Activated B cell treated with CpG ODN at 0.5 μM for 24 hours (primary cell): ENCODE data around the gene LRG1. TPM values are rescaled to one million over a fixed set of nuclear protein-coding genes. Genes with fewer than 3 reads are reported as not detected.

Experiments used
- ATAC-seq: fragments of 200-7000 bp; cut with Tn5 transposase; one replicate; pipeline ENCODE4 v1.10.0; 2021; ENCODE audit warnings: low read depth, mild to moderate bottlenecking, moderate library complexity
- CTCF ChIA-PET: fragments of 350-600 bp; sonication (Branson Sonifier 250); formaldehyde crosslinking; loops from one replicate; lab custom pipeline; 2021; ENCODE audit warnings: antibody characterized with exemption; lab: Charles Lee
- POLR2A ChIA-PET: fragments of 350-600 bp; sonication (Branson Sonifier 250); formaldehyde crosslinking; loops from one replicate; lab custom pipeline; 2021; ENCODE audit warnings: antibody characterized with exemption; lab: Charles Lee
- DNase-seq: peaks from one replicate; pipeline ENCODE4 v3.0.0; 2022
- H3K27ac Mint-ChIP-seq: one replicate; pipeline ENCODE4 v1.8.0; 2020; ENCODE audit warnings: mixed read lengths
- H3K27me3 Mint-ChIP-seq: one replicate; pipeline ENCODE4 v1.8.0; 2021; ENCODE audit warnings: mixed read lengths
- H3K36me3 Mint-ChIP-seq: one replicate; pipeline ENCODE4 v1.8.0; 2021; ENCODE audit warnings: low read depth, mixed read lengths
- H3K4me1 Mint-ChIP-seq: one replicate; pipeline ENCODE4 v1.8.0; 2021; ENCODE audit warnings: mixed read lengths
- H3K4me3 Mint-ChIP-seq: one replicate; pipeline ENCODE4 v1.8.0; 2020; ENCODE audit warnings: mild to moderate bottlenecking, mixed read lengths
- H3K9me3 Mint-ChIP-seq: one replicate; pipeline ENCODE4 v1.8.0; 2020; ENCODE audit warnings: mixed read lengths
- CTCF ChIP-seq: fragments of 200-600 bp; IDR thresholded peaks from one replicate; pipeline ENCODE4 v1.8.0; 2022; ENCODE audit warnings: antibody characterized with exemption, mild to moderate bottlenecking
- intact Hi-C: fragments of 100-400 bp; cut with micrococcal nuclease; formaldehyde crosslinking; loops from one replicate; pipeline ENCODE4 v1.15.1; 2024
- total RNA-seq: library from RNA; stranded (reverse); gene quantifications from 2 replicates; pipeline ENCODE4 v1.2.3, GENCODE V29; 2022

Gene LRG1
- total RNA-seq, 1 donor from 2014 or later: 2.0 TPM

GRCh38 chr19:4557971-4558941 is 18.4 kb upstream of the LRG1 start:
- CTCF ChIA-PET: interaction anchor here (0.6 to 2.0 kb wide), 2 partner anchors 78 to 104 kb away, joined by 3 to 10 read pairs; no protein-coding TSS in a partner anchor
- DNase-seq (peak; percentile 49), ATAC-seq (peak; percentile 34)
- Mint-ChIP-seq H3K4me3 (no peak overlapping the region), H3K4me1 (peaks cover 4% of the 10 kb centered on the region), H3K27me3 (no peaks in the 10 kb centered on the region), H3K9me3 (no peaks in the 10 kb centered on the region), H3K27ac (no peak overlapping the region), H3K36me3 (no peaks in the 10 kb centered on the region)
- POLR2A ChIA-PET: no interaction called here
- intact Hi-C loops: loop anchor here (1.0 to 5.0 kb wide), 2 partner anchors 78 to 234 kb away; partner anchors contain the start of gene FEM1A
- TF ChIP-seq CTCF: peak; percentile 99

GRCh38 chr19:4557144-4557970 is 17.5 kb upstream of the LRG1 start:
- TF ChIP-seq CTCF: no peak
- intact Hi-C loops: loop anchor here (5.0 kb wide), 1 partner anchor 235 kb away; the partner anchor contains the start of gene FEM1A

GRCh38 chr19:4556597-4557127 is 16.8 kb upstream of the LRG1 start:
- Mint-ChIP-seq H3K9me3 (no peaks in the 10 kb centered on the region), H3K36me3 (no peaks in the 10 kb centered on the region), H3K4me1 (no peaks in the 10 kb centered on the region), H3K4me3 (no peak overlapping the region), H3K27me3 (peaks cover 2% of the 10 kb centered on the region), H3K27ac (no peak overlapping the region)
- intact Hi-C loops: loop anchor here (5.0 kb wide), 1 partner anchor 236 kb away; the partner anchor contains the start of gene FEM1A
- no peak for TF ChIP-seq CTCF
- no peak for DNase-seq
- ChIA-PET CTCF (interaction anchor here (1.7 kb wide), 1 partner anchor 80 kb away, joined by 5 read pairs; no protein-coding TSS in a partner anchor), POLR2A (no interaction called here)
- ATAC-seq: peak; percentile 18

More at GRCh38 chr19:4557144-4557970, 17.5 kb upstream of the LRG1 start:
- Mint-ChIP-seq H3K36me3 (no peaks in the 10 kb centered on the region), H3K4me1 (peaks cover 4% of the 10 kb centered on the region), H3K4me3 (no peak overlapping the region), H3K27me3 (no peaks in the 10 kb centered on the region), H3K9me3 (no peaks in the 10 kb centered on the region), H3K27ac (no peak overlapping the region)
- DNase-seq: no peak
- no peak for ATAC-seq
- ChIA-PET CTCF (no interaction called here), POLR2A (no interaction called here)

GRCh38 chr19:4555657-4556561 is 16.1 kb upstream of the LRG1 start:
- intact Hi-C loops: loop anchor here (5.0 kb wide), 1 partner anchor 236 kb away; the partner anchor contains the start of gene FEM1A
- H3K27ac Mint-ChIP-seq: no peak overlapping the region
- ATAC-seq (no peak), DNase-seq (no peak)
- H3K4me3 Mint-ChIP-seq: no peak overlapping the region
- no peaks in the 10 kb centered on the region for H3K36me3 Mint-ChIP-seq
- H3K27me3 Mint-ChIP-seq: peaks cover 2% of the 10 kb centered on the region
- no peaks in the 10 kb centered on the region for H3K9me3 Mint-ChIP-seq
- H3K4me1 Mint-ChIP-seq: no peaks in the 10 kb centered on the region
- no peak for TF ChIP-seq CTCF
- POLR2A ChIA-PET: interaction anchor here (0.6 kb wide), 1 partner anchor 1194 kb away, joined by 4 read pairs; no protein-coding TSS in a partner anchor
- CTCF ChIA-PET: interaction anchor here (1.1 to 1.7 kb wide), 2 partner anchors 32 to 80 kb away, joined by 3 to 5 read pairs; no protein-coding TSS in a partner anchor
